Uterus (tissue), 4 donors: ENCODE measurements around the gene KCTD14. TPM values are rescaled to one million over a fixed set of nuclear protein-coding genes. Genes with fewer than 3 reads are reported as not detected.

Experiments
- DNase-seq, 2 donors: peaks; one replicate each; pipeline ENCODE4 v3.0.0-alpha.2; 2019 to 2020
- H3K27ac ChIP-seq, 2 donors: fragments of 200-600 bp; sonication (generic); 1 replicate in 1 of 2; 2 replicates in 1 of 2; pipeline ENCODE4 v1.5.1; 2016 to 2018
- H3K27me3 ChIP-seq, 2 donors: fragments of 200-600 bp; sonication (generic); one replicate each; pipeline ENCODE4 v1.5.1; 2018 to 2019; ENCODE audit warnings: control low read depth in 1 of 2
- H3K36me3 ChIP-seq, 2 donors: fragments of 200-600 bp; sonication (generic); one replicate each; pipeline ENCODE4 v1.5.1; 2019; ENCODE audit warnings: control low read depth in 1 of 2
- H3K4me1 ChIP-seq, 2 donors: fragments of 200-600 bp; sonication (generic); one replicate each; pipeline ENCODE4 v1.5.1; 2018 to 2019; ENCODE audit warnings: control low read depth in 1 of 2
- H3K4me3 ChIP-seq, 2 donors: fragments of 200-600 bp; sonication (generic); 1 replicate in 1 of 2; 2 replicates in 1 of 2; pipeline ENCODE4 v1.5.1; 2018 to 2019; ENCODE audit warnings: mild to moderate bottlenecking in 1 of 2
- H3K9me3 ChIP-seq, 2 donors: fragments of 200-600 bp; sonication (generic); one replicate each; pipeline ENCODE4 v1.5.1; 2019; ENCODE audit warnings: control low read depth in 1 of 2
- CTCF ChIP-seq, 4 experiments: fragments of 200-600 bp in 2 of 4; fragments of 450-650 bp in 2 of 4; sonication (generic) in 2 of 4; IDR thresholded peaks; one replicate each; pipeline ENCODE4 v1.5.1; 2016 to 2019; ENCODE audit warnings: antibody characterized with exemption in 4 of 4, mild to moderate bottlenecking in 2 of 4, moderate library complexity in 1 of 4
- POLR2A ChIP-seq, 2 donors: fragments of 450-650 bp; IDR thresholded peaks; one replicate each; pipeline ENCODE4 v1.6.1; 2016; ENCODE audit warnings: antibody characterized with exemption in 2 of 2, mild to moderate bottlenecking in 1 of 2, moderate library complexity in 1 of 2
- intact Hi-C: fragments of 100-400 bp; cut with DNase I; formaldehyde crosslinking; loops from one replicate; pipeline ENCODE4 v1.15.1; 2023; ENCODE audit warnings: low total_unique reads
- total RNA-seq, 4 donors: library from RNA; depleted of rRNA in 3 of 4; stranded (reverse); fragments of >200 nt in 3 of 4; gene quantifications; one replicate each; pipeline versions ENCODE4 v1.1.0 to v1.2.4, GENCODE V29; 2014 to 2023
- donor health status: DM: yes; HTN: yes; CAD: no.

The KCTD14 gene
- total RNA-seq, 4 donors from 2014 or later = 4.1 to 10.6 (median 8.2) TPM

- no peak for DNase-seq
- Histone ChIP-seq H3K27me3 (no peaks in the 10 kb centered on the region), H3K4me1 (no peaks in the 10 kb centered on the region), H3K27ac (no peak overlapping the region), H3K4me3 (no peak overlapping the region), H3K36me3 (no peaks in the 10 kb centered on the region), H3K9me3 (no peaks in the 10 kb centered on the region)
- intact Hi-C loops = no loop called here
- TF ChIP-seq CTCF (IDR thresholded peaks at IDR 0.05) (no peak), POLR2A (IDR thresholded peaks at IDR 0.05) (no peak)
These were observed 14.9 kb upstream of the KCTD14 start for GRCh38 chr11:78037825-78038620.

GRCh38 chr11:78037056-78037455 lies 14.0 kb upstream of the KCTD14 start:
- TF ChIP-seq CTCF (IDR thresholded peaks at IDR 0.05) = no peak
- no peaks in the 10 kb centered on the region for H3K9me3 ChIP-seq
- H3K27me3 ChIP-seq = no peaks in the 10 kb centered on the region
- no peak overlapping the region for H3K4me3 ChIP-seq
- H3K36me3 ChIP-seq = no peaks in the 10 kb centered on the region
- intact Hi-C loops = no loop called here
- no peak for DNase-seq
- no peak overlapping the region for H3K27ac ChIP-seq
- no peaks in the 10 kb centered on the region for H3K4me1 ChIP-seq

GRCh38 chr11:78036313-78036712 lies 13.2 kb upstream of the KCTD14 start:
- Histone ChIP-seq H3K4me1 (no peaks in the 10 kb centered on the region), H3K27ac (no peak overlapping the region), H3K9me3 (no peaks in the 10 kb centered on the region), H3K36me3 (no peaks in the 10 kb centered on the region), H3K27me3 (no peaks in the 10 kb centered on the region), H3K4me3 (no peak overlapping the region)
- TF ChIP-seq POLR2A (IDR thresholded peaks at IDR 0.05) (no peak), CTCF (IDR thresholded peaks at IDR 0.05) (no peak)
- no peak for DNase-seq
- intact Hi-C loops = no loop called here

- DNase-seq = no peak
- Histone ChIP-seq H3K9me3 (no peaks in the 10 kb centered on the region), H3K4me3 (no peak overlapping the region), H3K36me3 (no peaks in the 10 kb centered on the region), H3K4me1 (no peaks in the 10 kb centered on the region), H3K27me3 (no peaks in the 10 kb centered on the region), H3K27ac (no peak overlapping the region)
- no peak for TF ChIP-seq CTCF (IDR thresholded peaks at IDR 0.05)
- TF ChIP-seq POLR2A (IDR thresholded peaks at IDR 0.05) = no peak
- intact Hi-C loops = no loop called here
These were observed 11.5 kb upstream of the KCTD14 start for GRCh38 chr11:78034623-78035022.

- Histone ChIP-seq H3K27ac (no peak overlapping the region), H3K9me3 (no peaks in the 10 kb centered on the region), H3K36me3 (no peaks in the 10 kb centered on the region), H3K4me1 (no peaks in the 10 kb centered on the region), H3K4me3 (no peak overlapping the region), H3K27me3 (no peaks in the 10 kb centered on the region)
- DNase-seq = no peak
- intact Hi-C loops = no loop called here
- TF ChIP-seq POLR2A (IDR thresholded peaks at IDR 0.05) (no peak), CTCF (IDR thresholded peaks at IDR 0.05) (no peak)
These were observed 10.0 kb upstream of the KCTD14 start for GRCh38 chr11:78033040-78033439.
